Measurements from ENCODE around the gene PTPN1.
"Not testable (repeated sequence)": the region's sequence is repeated elsewhere in the genome, so short reads cannot be mapped to it uniquely, and the experiment has no call there.

The PTPN1 gene

GRCh38 chr20:50472693-50473664 is 37.2 kb upstream of the PTPN1 start:
- peak overlapping the region; percentile 85 for H3K27ac Mint-ChIP-seq
- peaks cover 0 to 2% of the 10 kb centered on the region in 2 donors for H3K36me3 Mint-ChIP-seq
- peak; percentile 65 to 72 for ATAC-seq (replicated peaks)

GRCh38 chr20:50474356-50474755 is 35.8 kb upstream of the PTPN1 start:
- ATAC-seq (replicated peaks); H3K27ac Mint-ChIP-seq; H3K36me3 Mint-ChIP-seq; H3K9me3 Mint-ChIP-seq; H3K4me3 Mint-ChIP-seq; DNase-seq; H3K27me3 Mint-ChIP-seq: not testable (repeated sequence)
- H3K4me1 Mint-ChIP-seq, result peaks cover 33 to 61% of the 10 kb centered on the region in 2 donors

More at GRCh38 chr20:50472693-50473664, 37.2 kb upstream of the PTPN1 start:
- DNase-seq, result no peak
- Mint-ChIP-seq H3K4me3 (peak overlapping the region; percentile 14 to 31), H3K27me3 (no peaks in the 10 kb centered on the region), H3K9me3 (no peaks in the 10 kb centered on the region), H3K4me1 (peaks cover 26 to 53% of the 10 kb centered on the region in 2 donors)

- DNase-seq, result no peak
- Mint-ChIP-seq H3K27ac (no peak overlapping the region), H3K36me3 (no peaks in the 10 kb centered on the region), H3K4me1 (peaks cover 31 to 61% of the 10 kb centered on the region in 2 donors), H3K27me3 (no peaks in the 10 kb centered on the region), H3K9me3 (no peaks in the 10 kb centered on the region), H3K4me3 (no peak overlapping the region)
- no peak for ATAC-seq (replicated peaks)
These were observed 34.4 kb upstream of the PTPN1 start for GRCh38 chr20:50475681-50476292.

- no peaks in the 10 kb centered on the region for H3K9me3 Mint-ChIP-seq
These were observed 32.8 kb upstream of the PTPN1 start for GRCh38 chr20:50477239-50477872.

GRCh38 chr20:50478162-50478990 is 31.8 kb upstream of the PTPN1 start:
- H3K4me1 Mint-ChIP-seq, result peaks cover 28 to 62% of the 10 kb centered on the region in 2 donors
- H3K4me3 Mint-ChIP-seq, result no peak overlapping the region
- H3K9me3 Mint-ChIP-seq, result no peaks in the 10 kb centered on the region
- H3K36me3 Mint-ChIP-seq, result no peaks in the 10 kb centered on the region
- peak; percentile 71 for DNase-seq
- ATAC-seq (replicated peaks), result peak; percentile 97 to 98
- no peaks in the 10 kb centered on the region for H3K27me3 Mint-ChIP-seq
- no peak overlapping the region for H3K27ac Mint-ChIP-seq

More at GRCh38 chr20:50477239-50477872, 32.8 kb upstream of the PTPN1 start:
- peaks cover 28 to 62% of the 10 kb centered on the region in 2 donors for H3K4me1 Mint-ChIP-seq
- no peak overlapping the region for H3K27ac Mint-ChIP-seq
- H3K27me3 Mint-ChIP-seq, result no peaks in the 10 kb centered on the region
- DNase-seq, result no peak
- H3K4me3 Mint-ChIP-seq, result no peak overlapping the region
- no peaks in the 10 kb centered on the region for H3K36me3 Mint-ChIP-seq
- ATAC-seq (replicated peaks), result no peak

DNA sequence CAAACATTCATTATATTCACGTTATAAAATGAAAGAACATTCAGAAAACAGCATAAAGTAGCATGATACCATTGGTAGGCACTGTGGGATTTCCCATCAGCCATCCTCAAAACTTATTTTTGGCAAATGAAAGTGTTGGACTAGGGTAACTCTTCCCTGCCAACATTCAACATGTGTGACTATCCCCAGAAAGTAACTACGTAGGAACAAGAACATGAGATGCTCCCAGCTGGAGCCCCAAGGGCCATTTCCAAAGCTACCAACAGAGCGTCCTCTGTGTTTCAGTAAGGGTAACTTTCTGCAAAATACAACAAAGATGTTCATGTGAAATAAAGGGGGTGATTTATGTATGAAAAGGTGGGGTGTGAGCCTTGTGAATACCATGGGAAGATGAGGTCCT is 28.4 kb upstream of the PTPN1 start:
- peaks cover 3 to 4% of the 10 kb centered on the region in 2 donors for H3K36me3 Mint-ChIP-seq
- H3K9me3 Mint-ChIP-seq, result no peaks in the 10 kb centered on the region
- H3K27me3 Mint-ChIP-seq, result no peaks in the 10 kb centered on the region
- ATAC-seq (replicated peaks), result no peak
- no peak for DNase-seq
- no peak overlapping the region for H3K4me3 Mint-ChIP-seq
- H3K27ac Mint-ChIP-seq, result no peak overlapping the region
- peaks cover 31 to 57% of the 10 kb centered on the region in 2 donors for H3K4me1 Mint-ChIP-seq

GRCh38 chr20:50482396-50482981 is 27.7 kb upstream of the PTPN1 start:
- Mint-ChIP-seq H3K4me1 (peaks cover 32 to 50% of the 10 kb centered on the region in 2 donors), H3K27me3 (no peaks in the 10 kb centered on the region), H3K27ac (peak overlapping the region; percentile 97), H3K4me3 (peak overlapping the region; percentile 86 to 94), H3K36me3 (peaks cover 3 to 4% of the 10 kb centered on the region in 2 donors), H3K9me3 (no peaks in the 10 kb centered on the region)
- DNase-seq, result no peak
- no peak for ATAC-seq (replicated peaks)

DNA sequence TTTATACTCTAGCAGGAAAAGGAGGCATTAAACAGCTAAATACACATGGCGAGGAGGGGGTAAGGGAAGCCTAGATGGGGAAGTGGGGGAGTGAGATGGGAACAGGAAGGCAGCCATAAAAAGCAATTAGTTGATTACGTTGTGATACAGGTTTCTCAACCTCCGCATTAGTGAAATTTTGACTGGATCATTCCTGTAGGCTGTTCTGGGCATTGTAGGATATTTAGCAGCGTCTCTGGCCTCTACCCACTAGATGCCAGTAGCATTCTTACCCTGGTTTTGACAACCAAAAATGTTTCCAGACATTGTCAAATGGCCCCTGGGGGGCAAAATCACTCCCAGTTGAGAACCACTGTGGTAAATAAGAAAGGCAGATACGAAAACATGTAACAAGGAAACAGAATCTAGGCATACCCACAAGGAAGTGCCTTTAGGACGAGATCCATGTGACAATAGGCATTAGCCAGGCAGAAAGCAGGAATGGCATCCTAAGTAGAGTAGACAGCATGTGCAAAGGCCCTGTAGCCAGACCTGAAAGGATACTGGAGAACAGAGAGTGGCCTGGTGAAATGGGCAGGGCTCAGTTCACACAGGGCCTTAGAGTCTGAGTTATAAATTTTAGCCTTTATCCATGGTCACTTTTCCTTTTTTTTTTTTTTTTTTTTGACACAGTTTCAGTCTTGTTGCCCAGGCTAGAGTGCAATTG is 25.8 kb upstream of the PTPN1 start:
- ATAC-seq (replicated peaks) (no peak), DNase-seq (no peak)
- Mint-ChIP-seq H3K27ac (peak overlapping the region; percentile 97), H3K27me3 (no peaks in the 10 kb centered on the region), H3K36me3 (peaks cover 3 to 4% of the 10 kb centered on the region in 2 donors), H3K4me1 (peaks cover 27 to 49% of the 10 kb centered on the region in 2 donors), H3K4me3 (peak overlapping the region; percentile 86 to 94), H3K9me3 (no peaks in the 10 kb centered on the region)

GRCh38 chr20:50487397-50487796 is 22.8 kb upstream of the PTPN1 start:
- no peaks in the 10 kb centered on the region for H3K27me3 Mint-ChIP-seq
- H3K27ac Mint-ChIP-seq, result peak overlapping the region; percentile 37
- ATAC-seq (replicated peaks), result peak; percentile 23 to 49
- H3K4me3 Mint-ChIP-seq, result no peak overlapping the region
- no peaks in the 10 kb centered on the region for H3K9me3 Mint-ChIP-seq
- peaks cover 28 to 41% of the 10 kb centered on the region in 2 donors for H3K4me1 Mint-ChIP-seq
- DNase-seq, result no peak
- peaks cover 3 to 5% of the 10 kb centered on the region in 2 donors for H3K36me3 Mint-ChIP-seq

DNA sequence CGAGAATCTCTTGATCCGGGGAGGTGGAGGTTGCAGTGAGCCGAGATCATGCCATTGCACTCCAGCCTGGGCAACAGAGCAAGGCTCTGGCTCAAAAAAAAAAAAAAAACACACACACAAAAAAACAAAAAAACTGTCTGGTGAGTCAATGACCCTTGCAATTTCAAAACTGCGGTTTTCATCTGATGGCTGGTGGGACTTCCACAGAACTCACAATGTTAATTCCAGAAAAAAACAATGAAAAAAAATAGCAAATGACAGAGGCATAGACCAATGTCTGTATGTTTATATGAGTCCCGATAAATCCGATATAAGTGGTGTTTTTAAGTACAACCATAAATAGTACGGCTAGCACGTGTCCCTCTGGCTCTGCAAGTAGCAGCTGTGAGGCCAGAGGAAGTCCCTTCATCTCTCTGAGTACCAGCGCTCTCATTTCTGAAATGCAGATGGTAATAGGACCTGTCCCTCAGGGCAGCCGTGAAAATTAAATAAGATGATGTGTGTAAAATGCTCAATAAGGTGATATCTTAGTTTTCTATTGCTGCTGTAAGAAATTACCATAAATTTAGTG is 21.9 kb upstream of the PTPN1 start:
- Mint-ChIP-seq H3K9me3 (no peaks in the 10 kb centered on the region), H3K4me1 (peaks cover 27 to 41% of the 10 kb centered on the region in 2 donors), H3K36me3 (peaks cover 3 to 10% of the 10 kb centered on the region in 2 donors), H3K27me3 (no peaks in the 10 kb centered on the region), H3K4me3 (peak overlapping the region in 1 of 2 donors; percentile 29), H3K27ac (peak overlapping the region; percentile 84)
- DNase-seq (no peak), ATAC-seq (replicated peaks) (peak; percentile 64 to 68)

GRCh38 chr20:50491168-50491567 is 19.0 kb upstream of the PTPN1 start:
- ATAC-seq (replicated peaks) (no peak), DNase-seq (no peak)
- Mint-ChIP-seq H3K36me3 (peaks cover 0 to 6% of the 10 kb centered on the region in 2 donors), H3K9me3 (no peaks in the 10 kb centered on the region), H3K27me3 (no peaks in the 10 kb centered on the region), H3K27ac (no peak overlapping the region), H3K4me3 (no peak overlapping the region), H3K4me1 (peaks cover 26 to 40% of the 10 kb centered on the region in 2 donors)

DNA sequence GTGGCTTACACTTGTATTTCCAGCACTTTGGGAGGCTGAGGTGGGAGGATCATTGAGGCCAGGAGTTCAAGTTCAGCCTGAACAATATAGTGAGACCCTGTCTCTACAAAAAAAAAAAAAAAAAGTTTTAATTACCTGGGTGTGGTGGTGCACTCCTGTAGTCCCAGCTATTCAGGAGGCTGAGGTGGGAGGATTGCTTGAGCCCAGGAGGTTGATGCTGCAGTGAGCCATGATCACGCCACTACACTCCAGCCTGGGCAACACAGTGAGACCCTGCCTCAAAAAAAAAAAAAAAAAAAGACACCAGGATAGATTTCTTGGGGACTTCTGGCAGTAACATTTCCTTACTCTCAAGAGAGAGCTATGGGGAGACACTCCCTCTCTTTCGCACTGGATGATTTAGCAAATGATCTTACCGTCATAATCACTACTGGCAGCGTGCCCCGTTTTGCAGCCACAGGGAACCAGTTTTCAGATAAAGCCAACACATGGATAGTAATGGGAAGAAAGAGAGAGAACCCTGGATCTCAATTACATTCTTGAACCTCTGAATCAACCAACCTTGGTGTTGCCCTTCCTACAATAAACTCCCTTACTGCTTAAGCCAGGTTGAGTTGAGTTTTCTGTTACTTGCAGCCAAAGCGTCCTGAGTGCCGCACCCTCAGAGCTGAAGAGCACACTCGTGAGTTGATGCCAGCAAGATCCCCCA is 18.1 kb upstream of the PTPN1 start:
- ATAC-seq (replicated peaks), result no peak
- no peak overlapping the region for H3K4me3 Mint-ChIP-seq
- no peaks in the 10 kb centered on the region for H3K27me3 Mint-ChIP-seq
- peak overlapping the region; percentile 86 for H3K27ac Mint-ChIP-seq
- no peak for DNase-seq
- peaks cover 32 to 45% of the 10 kb centered on the region in 2 donors for H3K4me1 Mint-ChIP-seq
- H3K9me3 Mint-ChIP-seq, result no peaks in the 10 kb centered on the region
- H3K36me3 Mint-ChIP-seq, result peaks cover 0 to 6% of the 10 kb centered on the region in 2 donors

Data from stimulated activated naive B cell treated with anti-CD40 and anti-IgM and Interleukin-4, amounts not matched to agents 10 μg/mL and 1 μg/mL and 100 μg/mL, for 72 hours (primary cell).